Measurements from ENCODE around the gene XAB2. TPM values are rescaled to one million over a fixed set of nuclear protein-coding genes. Genes with fewer than 3 reads are reported as not detected.
"Not testable (repeated sequence)": the region's sequence is repeated elsewhere in the genome, so short reads cannot be mapped to it uniquely, and the experiment has no call there.

The XAB2 gene
- total RNA-seq, 1 donor from 2014 or later: 32.7 TPM

DNA sequence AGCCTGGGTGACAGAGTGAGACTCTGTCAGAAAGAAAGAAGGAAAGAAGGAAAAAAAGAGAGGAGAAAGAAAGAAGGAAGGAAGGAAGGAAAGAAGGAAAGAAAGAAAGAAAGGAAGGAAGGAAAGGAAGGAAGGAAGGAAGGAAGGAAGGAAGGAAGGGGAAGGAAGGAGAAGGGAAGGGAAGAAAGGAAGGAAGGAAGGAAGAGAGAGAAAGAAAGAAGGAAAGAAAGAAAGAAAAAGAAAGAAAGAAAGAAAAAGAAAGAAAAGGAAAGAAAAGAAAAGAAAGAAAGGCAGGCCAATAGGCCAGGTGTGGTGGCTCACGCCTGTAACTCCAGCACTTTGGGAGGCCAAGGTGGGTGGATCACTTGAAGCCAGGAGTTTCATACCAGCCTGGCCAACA, 51.9 kb downstream of the XAB2 start:
- not testable (repeated sequence) for DNase-seq

DNA sequence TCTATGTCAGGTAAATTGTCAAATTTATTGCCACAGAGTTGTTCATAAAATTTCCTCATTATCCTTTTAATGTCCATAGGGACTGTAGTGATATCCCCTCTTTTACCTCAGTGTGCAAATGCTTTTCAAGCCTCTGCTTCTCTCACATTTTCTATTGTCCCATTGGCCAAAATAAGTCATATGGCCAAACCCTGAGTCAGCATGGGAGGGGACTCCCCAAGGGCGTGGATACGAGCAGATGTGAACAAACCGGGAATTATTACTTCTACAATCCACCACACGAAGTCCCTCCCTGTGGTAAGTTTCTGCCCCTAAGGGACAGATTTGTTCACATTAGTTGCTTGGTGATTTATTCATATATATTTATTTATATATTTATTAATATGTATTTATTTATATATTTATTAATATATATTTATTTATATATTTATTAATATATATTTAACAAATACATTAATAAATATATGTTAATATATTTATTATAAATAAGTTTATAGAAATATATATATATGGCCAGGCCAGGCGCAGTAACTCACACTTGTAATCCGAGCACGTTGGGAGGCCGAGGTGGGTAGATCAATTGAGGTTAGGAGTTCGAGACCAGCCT, 53.8 kb downstream of the XAB2 start:
- no peak for DNase-seq

DNA sequence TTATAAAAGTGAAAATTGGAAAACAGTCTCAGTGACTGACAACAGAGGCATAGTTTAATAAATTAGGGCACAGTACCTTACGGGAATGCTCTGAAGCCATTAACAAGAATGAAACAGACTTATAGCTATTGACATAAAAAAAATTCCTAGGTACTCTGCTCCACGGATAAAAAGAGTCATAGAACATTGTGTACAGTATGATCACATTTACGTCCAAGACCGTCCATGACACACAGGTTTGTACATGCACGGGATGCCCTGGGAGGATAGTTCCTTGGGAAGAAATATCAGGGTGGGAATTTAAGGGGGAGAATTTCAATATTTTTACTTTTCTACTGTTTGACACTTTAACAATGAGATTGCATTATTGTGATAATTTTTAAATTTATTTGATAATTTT, 58.6 kb downstream of the XAB2 start:
- no peak for DNase-seq

Small RNAs within 50 kb of the gene (small RNA-seq; reads per million reads assigned to genes)
- gene MIR6792 (ENCODE audit: low replicate concordance): not detected

Other genes starting within 250 kb of the XAB2 start
- gene PEX11G, start 140.5 kb downstream of the XAB2 start, total RNA-seq: 6.1 TPM
- 24.2 TPM for gene ZNF358, start 113.4 kb downstream of the XAB2 start, total RNA-seq
- 4.2 TPM for gene MCOLN1, start 106.9 kb downstream of the XAB2 start, total RNA-seq
- gene PNPLA6, start 93.8 kb downstream of the XAB2 start, total RNA-seq: 43.5 TPM
- 7.0 TPM for gene CAMSAP3, start 33.7 kb downstream of the XAB2 start, total RNA-seq
- gene PET100, start 248 bp upstream of the XAB2 start, total RNA-seq: 20.4 TPM
- not detected for gene PCP2, start 4.2 kb upstream of the XAB2 start, total RNA-seq
- 19.1 TPM for gene STXBP2, start 7.6 kb upstream of the XAB2 start, total RNA-seq
- 1.5 TPM for gene RETN, start 39.5 kb upstream of the XAB2 start, total RNA-seq
- gene MCEMP1, start 47.5 kb upstream of the XAB2 start, total RNA-seq: not detected
- gene TRAPPC5, start 51.3 kb upstream of the XAB2 start, total RNA-seq: 26.7 TPM
- gene FCER2, start 72.6 kb upstream of the XAB2 start, total RNA-seq: not detected
- not detected for gene CLEC4G, start 102.6 kb upstream of the XAB2 start, total RNA-seq
- gene CD209, start 118.0 kb upstream of the XAB2 start, total RNA-seq: 2.7 TPM
- gene CLEC4M, start 133.7 kb upstream of the XAB2 start, total RNA-seq: not detected
- gene EVI5L, start 200.7 kb upstream of the XAB2 start, total RNA-seq: 16.0 TPM
- gene PRR36, start 244.8 kb upstream of the XAB2 start, total RNA-seq: 0.92 TPM